Epithelial cell of proximal tubule (primary cell): Measurements from ENCODE around the gene DYNLT1. TPM values are rescaled to one million over a fixed set of nuclear protein-coding genes. Genes with fewer than 3 reads are reported as not detected.
"Not testable (repeated sequence)": the region's sequence is repeated elsewhere in the genome, so short reads cannot be mapped to it uniquely, and the experiment has no call there.

ENCODE experiments used
- DNase-seq: peaks from one replicate; pipeline ENCODE4 v3.0.0-alpha.2; 2011; ENCODE audit warnings: low read depth
- H3K4me3 ChIP-seq: 2 replicates; pipeline ENCODE4 v1.5.1; 2011; ENCODE audit warnings: low read depth, mild to moderate bottlenecking, low read length
- CTCF ChIP-seq: conservative IDR thresholded peaks from 2 replicates; pipeline ENCODE4 v1.5.1; 2012; ENCODE audit warnings: low read depth, mild to moderate bottlenecking, low read length
- total RNA-seq: library from RNA; depleted of rRNA; stranded (reverse); fragments of >200 nt; gene quantifications from 2 replicates; pipeline ENCODE4 v1.2.3, GENCODE V29; 2015

DYNLT1 gene
- total RNA-seq, 1 donor from 2014 or later, result 295 TPM

GRCh38 chr6:158620963-158621693 is 23.4 kb downstream of the DYNLT1 start:
- H3K4me3 ChIP-seq, result no peak overlapping the region
- DNase-seq, result no peak
- TF ChIP-seq CTCF, result no peak

- H3K4me3 ChIP-seq, result no peak overlapping the region
- TF ChIP-seq CTCF, result no peak
- DNase-seq, result no peak
Measured at GRCh38 chr6:158619922-158620801, 24.4 kb downstream of the DYNLT1 start.

- DNase-seq, H3K4me3 ChIP-seq: not testable (repeated sequence)
Measured at GRCh38 chr6:158618289-158618688, 26.3 kb downstream of the DYNLT1 start.

- not testable (repeated sequence) for DNase-seq, H3K4me3 ChIP-seq
Measured at GRCh38 chr6:158614606-158615005, 29.9 kb downstream of the DYNLT1 start.

- TF ChIP-seq CTCF, result no peak
- H3K4me3 ChIP-seq, result no peak overlapping the region
- DNase-seq, result no peak
Measured at GRCh38 chr6:158611541-158612370, 32.8 kb downstream of the DYNLT1 start.

GRCh38 chr6:158611039-158611438 is 33.5 kb downstream of the DYNLT1 start:
- no peak overlapping the region for H3K4me3 ChIP-seq
- DNase-seq, result no peak
- no peak for TF ChIP-seq CTCF

GRCh38 chr6:158610319-158610968 is 34.1 kb downstream of the DYNLT1 start:
- DNase-seq, result no peak
- no peak for TF ChIP-seq CTCF
- no peak overlapping the region for H3K4me3 ChIP-seq
